SK-N-MC (cell line): ENCODE data around the gene PPM1M.

Experiments
- EZH2 ChIP-seq: fragments of 200-600 bp; sonication (generic); IDR thresholded peaks from one replicate; pipeline ENCODE4 v1.6.1; 2017; ENCODE audit warnings: antibody characterized with exemption
- FOXP2 ChIP-seq: optimal IDR thresholded peaks from 2 replicates; pipeline ENCODE3; 2011; ENCODE audit warnings: mild to moderate bottlenecking, moderate library complexity; ENCODE audit not compliant: insufficient read depth; ENCODE audit errors: extremely low read length, control extremely low read depth
- POLR2AphosphoS5 ChIP-seq: IDR thresholded peaks from 2 replicates; pipeline ENCODE4 v1.6.1; 2012; ENCODE audit warnings: mild to moderate bottlenecking, low read depth, low read length, borderline replicate concordance

- TF ChIP-seq POLR2AphosphoS5, result no peak
- TF ChIP-seq EZH2, result no peak
- no peak for TF ChIP-seq FOXP2
Observed at GRCh38 chr3:52277972-52278509, 32.5 kb downstream of the PPM1M start.
